HEK293 (cell line): Measurements from ENCODE around the gene ACP4.

Experiments used
- CTCF ChIA-PET: fragments of 350-600 bp; formaldehyde crosslinking; extraction: SDS; loops from one replicate; lab custom pipeline; 2021; ENCODE audit warnings: antibody characterized with exemption; lab: Yijun Ruan, JAX
- POLR2A ChIA-PET: fragments of 300-600 bp; formaldehyde crosslinking; extraction: SDS; loops from one replicate; lab custom pipeline; 2020; ENCODE audit warnings: antibody characterized with exemption, inconsistent platforms; lab: Yijun Ruan, JAX
- H3K27ac ChIP-seq: fragments of 200-500 bp; sonication (Bioruptor generic); 2 replicates; pipeline ENCODE4 v1.5.1; 2014; ENCODE audit warnings: low read depth, low read length, control low read depth, inconsistent platforms; ENCODE audit errors: extremely low read depth
- H3K36me3 ChIP-seq, 2 experiments: fragments of 200-500 bp in 1 of 2; sonication (Bioruptor generic) in 1 of 2; 1 replicate in 1 of 2; 2 replicates in 1 of 2; pipeline ENCODE4 v1.5.1; 2014 to 2017; ENCODE audit warnings: inconsistent platforms in 2 of 2, low read length in 2 of 2; ENCODE audit not compliant: control insufficient read depth in 2 of 2, insufficient read depth in 1 of 2
- H3K4me1 ChIP-seq: fragments of 200-500 bp; sonication (Bioruptor generic); 2 replicates; pipeline ENCODE4 v1.5.1; 2014; ENCODE audit warnings: mild to moderate bottlenecking, low read length, inconsistent platforms; ENCODE audit not compliant: control insufficient read depth, insufficient read depth
- H3K4me3 ChIP-seq: 2 replicates; pipeline ENCODE4 v1.5.1; 2011; ENCODE audit warnings: low read depth, mild to moderate bottlenecking, control low read depth, low read length, moderate library complexity
- H3K9me3 ChIP-seq: fragments of 200-500 bp; sonication (Bioruptor generic); 2 replicates; pipeline ENCODE4 v1.5.1; 2014; ENCODE audit warnings: low read depth, low read length, inconsistent platforms; ENCODE audit not compliant: control insufficient read depth, insufficient read depth
- GFI1B ChIP-seq: fragments of 450-650 bp; formaldehyde crosslinking; IDR thresholded peaks from 2 replicates; pipeline ENCODE4 v1.5.1; 2016; ENCODE audit warnings: missing biosample characterization, missing genetic modification characterization
- GLIS2 ChIP-seq: fragments of 450-650 bp; formaldehyde crosslinking; IDR thresholded peaks from 2 replicates; pipeline ENCODE4 v1.5.1; 2016; ENCODE audit warnings: missing biosample characterization, missing genetic modification characterization
- KLF1 ChIP-seq: fragments of 450-650 bp; formaldehyde crosslinking; IDR thresholded peaks from 2 replicates; pipeline ENCODE4 v1.5.1; 2016; ENCODE audit warnings: missing biosample characterization, missing genetic modification characterization
- KLF16 ChIP-seq: fragments of 450-650 bp; formaldehyde crosslinking; IDR thresholded peaks from 2 replicates; pipeline ENCODE4 v1.5.1; 2017; ENCODE audit warnings: missing biosample characterization, missing genetic modification characterization
- SP3 ChIP-seq: fragments of 450-650 bp; formaldehyde crosslinking; IDR thresholded peaks from 2 replicates; pipeline ENCODE4 v1.5.1; 2016; ENCODE audit warnings: missing biosample characterization, missing genetic modification characterization
- ZFP69B ChIP-seq: fragments of 450-650 bp; formaldehyde crosslinking; IDR thresholded peaks from 2 replicates; pipeline ENCODE4 v1.5.1; 2016; ENCODE audit warnings: missing biosample characterization, missing genetic modification characterization
- ZIC2 ChIP-seq: fragments of 450-650 bp; formaldehyde crosslinking; IDR thresholded peaks from 2 replicates; pipeline ENCODE4 v1.5.1; 2016; ENCODE audit warnings: missing biosample characterization, missing genetic modification characterization
- ZNF121 ChIP-seq: fragments of 450-650 bp; formaldehyde crosslinking; IDR thresholded peaks from 2 replicates; pipeline ENCODE4 v1.5.1; 2016; ENCODE audit warnings: missing biosample characterization, missing genetic modification characterization
- ZNF132 ChIP-seq: fragments of 450-650 bp; formaldehyde crosslinking; IDR thresholded peaks from 2 replicates; pipeline ENCODE4 v1.5.1; 2017; ENCODE audit warnings: missing biosample characterization, missing genetic modification characterization, borderline replicate concordance
- ZNF202 ChIP-seq: fragments of 450-650 bp; formaldehyde crosslinking; IDR thresholded peaks from 2 replicates; pipeline ENCODE4 v1.5.1; 2016; ENCODE audit warnings: missing biosample characterization, missing genetic modification characterization, borderline replicate concordance
- ZNF221 ChIP-seq: fragments of 450-650 bp; formaldehyde crosslinking; IDR thresholded peaks from 2 replicates; pipeline ENCODE4 v1.5.1; 2017; ENCODE audit warnings: missing biosample characterization, missing genetic modification characterization, borderline replicate concordance
- ZNF292 ChIP-seq: fragments of 450-650 bp; formaldehyde crosslinking; IDR thresholded peaks from 2 replicates; pipeline ENCODE4 v1.5.1; 2016; ENCODE audit warnings: low read depth, missing biosample characterization, missing genetic modification characterization, borderline replicate concordance
- ZNF341 ChIP-seq: fragments of 450-650 bp; formaldehyde crosslinking; IDR thresholded peaks from 2 replicates; pipeline ENCODE4; 2016; ENCODE audit warnings: low read depth, missing biosample characterization, missing genetic modification characterization
- ZNF350 ChIP-seq: fragments of 450-650 bp; formaldehyde crosslinking; IDR thresholded peaks from 2 replicates; pipeline ENCODE4 v1.5.0; 2017; ENCODE audit warnings: missing biosample characterization, mild to moderate bottlenecking, missing genetic modification characterization
- ZNF501 ChIP-seq: fragments of 450-650 bp; formaldehyde crosslinking; IDR thresholded peaks from 2 replicates; pipeline ENCODE4 v1.5.1; 2016; ENCODE audit warnings: missing biosample characterization, missing genetic modification characterization
- ZNF548 ChIP-seq: fragments of 450-650 bp; formaldehyde crosslinking; IDR thresholded peaks from 2 replicates; pipeline ENCODE4 v1.5.1; 2016; ENCODE audit warnings: missing biosample characterization, missing genetic modification characterization
- ZNF560 ChIP-seq: fragments of 450-650 bp; formaldehyde crosslinking; IDR thresholded peaks from 2 replicates; pipeline ENCODE4 v1.5.1; 2017; ENCODE audit warnings: missing biosample characterization, missing genetic modification characterization, borderline replicate concordance
- ZNF600 ChIP-seq: fragments of 450-650 bp; formaldehyde crosslinking; IDR thresholded peaks from 2 replicates; pipeline ENCODE4 v1.5.1; 2016; ENCODE audit warnings: missing biosample characterization, missing genetic modification characterization
- ZNF624 ChIP-seq: fragments of 450-650 bp; formaldehyde crosslinking; IDR thresholded peaks from 2 replicates; pipeline ENCODE4 v1.5.1; 2017; ENCODE audit warnings: missing biosample characterization, missing genetic modification characterization
- ZNF664 ChIP-seq: fragments of 450-650 bp; formaldehyde crosslinking; IDR thresholded peaks from 2 replicates; pipeline ENCODE4 v1.5.1; 2016; ENCODE audit warnings: missing biosample characterization, missing genetic modification characterization
- ZNF76 ChIP-seq: fragments of 450-650 bp; formaldehyde crosslinking; IDR thresholded peaks from 2 replicates; pipeline ENCODE4; 2016; ENCODE audit warnings: low read depth, missing biosample characterization, missing genetic modification characterization, borderline replicate concordance
- ZNF785 ChIP-seq: fragments of 450-650 bp; formaldehyde crosslinking; IDR thresholded peaks from 2 replicates; pipeline ENCODE4 v1.5.1; 2016; ENCODE audit warnings: missing biosample characterization, missing genetic modification characterization
- ZNF843 ChIP-seq: fragments of 450-650 bp; formaldehyde crosslinking; IDR thresholded peaks from 2 replicates; pipeline ENCODE4 v1.5.1; 2016; ENCODE audit warnings: missing biosample characterization, missing genetic modification characterization
- ZSCAN30 ChIP-seq: fragments of 450-650 bp; IDR thresholded peaks from 2 replicates; pipeline ENCODE4 v1.5.1; 2018; ENCODE audit warnings: missing biosample characterization, mild to moderate bottlenecking, missing genetic modification characterization, moderate library complexity
- TF ChIP-seq, protein P1 (sequence below): fragments of 450-650 bp; formaldehyde crosslinking; IDR thresholded peaks from 2 replicates; pipeline ENCODE4 v1.5.1; 2017; ENCODE audit warnings: missing biosample characterization, missing genetic modification characterization
- TF ChIP-seq, protein P2 (sequence below): fragments of 450-650 bp; formaldehyde crosslinking; IDR thresholded peaks from 2 replicates; pipeline ENCODE4 v1.5.1; 2016; ENCODE audit warnings: missing biosample characterization, missing genetic modification characterization

The ACP4 gene

DNA sequence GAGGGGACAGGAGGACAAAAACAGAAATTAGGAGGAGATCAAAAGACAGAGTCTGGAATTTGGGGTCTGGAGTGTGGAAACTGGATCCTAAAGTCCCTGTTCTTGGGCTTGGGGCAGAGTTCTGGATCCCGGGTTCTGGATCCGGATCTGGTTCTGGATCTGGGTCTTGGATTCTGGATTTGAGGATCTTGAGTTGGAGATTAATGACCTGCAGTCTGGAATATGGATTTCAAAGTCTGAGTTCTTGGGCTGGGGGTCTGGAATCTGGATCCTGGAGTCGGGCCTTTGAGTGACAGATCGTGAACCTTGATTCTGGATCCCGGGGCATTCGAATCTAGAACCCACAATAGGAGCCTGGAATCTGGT lies 43.6 kb downstream of the ACP4 start:
- TF ChIP-seq, protein P1, sequence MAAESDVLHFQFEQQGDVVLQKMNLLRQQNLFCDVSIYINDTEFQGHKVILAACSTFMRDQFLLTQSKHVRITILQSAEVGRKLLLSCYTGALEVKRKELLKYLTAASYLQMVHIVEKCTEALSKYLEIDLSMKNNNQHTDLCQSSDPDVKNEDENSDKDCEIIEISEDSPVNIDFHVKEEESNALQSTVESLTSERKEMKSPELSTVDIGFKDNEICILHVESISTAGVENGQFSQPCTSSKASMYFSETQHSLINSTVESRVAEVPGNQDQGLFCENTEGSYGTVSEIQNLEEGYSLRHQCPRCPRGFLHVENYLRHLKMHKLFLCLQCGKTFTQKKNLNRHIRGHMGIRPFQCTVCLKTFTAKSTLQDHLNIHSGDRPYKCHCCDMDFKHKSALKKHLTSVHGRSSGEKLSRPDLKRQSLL: no peak
- TF ChIP-seq ZNF548 (tag by site-specific recombination): no peak
- no peak for TF ChIP-seq ZNF785 (tag by site-specific recombination)
- no peak for TF ChIP-seq ZNF624
- no peak for TF ChIP-seq KLF1 (tag by site-specific recombination)
- no peak for TF ChIP-seq ZNF664 (tag by site-specific recombination)
- TF ChIP-seq, all 188 proteins: peak for 0
- Histone ChIP-seq H3K4me1 (no peaks in the 10 kb centered on the region; the same call in 1 of the 2 replicates), H3K36me3 (no peaks in the 10 kb centered on the region), H3K9me3 (no peaks in the 10 kb centered on the region), H3K4me3 (no peak overlapping the region), H3K27ac (no peak overlapping the region)
- POLR2A ChIA-PET: interaction anchor here (3.0 kb wide), 1 partner anchor 29 kb away, joined by 10 read pairs; no protein-coding TSS in a partner anchor
- CTCF ChIA-PET: interaction anchor here (0.6 to 0.7 kb wide), 3 partner anchors 88 to 473 kb away, joined by 3 to 4 read pairs (median 3); partner anchors contain the start of gene KLK12

DNA sequence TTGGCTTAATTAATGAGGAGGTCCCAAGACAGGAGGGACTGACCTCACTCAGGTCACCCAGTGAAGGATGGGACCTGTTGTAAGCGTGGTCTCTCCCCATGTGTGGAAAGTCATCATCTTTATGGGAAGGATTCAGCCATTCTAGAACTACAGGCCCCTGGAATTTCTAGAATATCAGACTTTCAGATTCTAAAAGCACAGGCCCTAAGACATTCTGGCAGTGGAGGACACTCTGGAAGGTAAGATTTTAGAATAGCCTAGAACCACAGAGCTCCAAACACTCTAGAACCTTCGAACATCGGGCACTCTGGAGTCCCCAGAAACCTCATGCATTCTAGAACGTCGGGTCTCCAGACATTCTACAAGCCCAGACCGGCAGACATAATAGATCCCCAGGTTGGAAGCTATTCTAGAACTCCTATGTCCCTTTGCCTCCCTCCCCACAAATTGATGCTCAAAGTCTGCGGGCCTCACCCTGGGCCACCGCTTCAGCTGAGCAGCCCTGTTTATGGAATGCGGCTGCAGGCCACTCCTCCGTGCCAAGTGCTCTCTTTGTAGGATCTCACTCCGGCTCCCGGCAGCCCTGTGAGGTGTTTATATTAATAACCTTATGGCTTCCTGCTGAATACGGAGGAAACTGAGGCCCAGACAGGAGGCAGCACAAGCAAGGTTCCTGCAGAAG lies 45.0 kb downstream of the ACP4 start:
- POLR2A ChIA-PET: interaction anchor here (3.0 kb wide), 1 partner anchor 31 kb away, joined by 10 read pairs; no protein-coding TSS in a partner anchor
- peak overlapping the region; percentile 4; the same call in 1 of the 2 replicates for H3K27ac ChIP-seq

DNA sequence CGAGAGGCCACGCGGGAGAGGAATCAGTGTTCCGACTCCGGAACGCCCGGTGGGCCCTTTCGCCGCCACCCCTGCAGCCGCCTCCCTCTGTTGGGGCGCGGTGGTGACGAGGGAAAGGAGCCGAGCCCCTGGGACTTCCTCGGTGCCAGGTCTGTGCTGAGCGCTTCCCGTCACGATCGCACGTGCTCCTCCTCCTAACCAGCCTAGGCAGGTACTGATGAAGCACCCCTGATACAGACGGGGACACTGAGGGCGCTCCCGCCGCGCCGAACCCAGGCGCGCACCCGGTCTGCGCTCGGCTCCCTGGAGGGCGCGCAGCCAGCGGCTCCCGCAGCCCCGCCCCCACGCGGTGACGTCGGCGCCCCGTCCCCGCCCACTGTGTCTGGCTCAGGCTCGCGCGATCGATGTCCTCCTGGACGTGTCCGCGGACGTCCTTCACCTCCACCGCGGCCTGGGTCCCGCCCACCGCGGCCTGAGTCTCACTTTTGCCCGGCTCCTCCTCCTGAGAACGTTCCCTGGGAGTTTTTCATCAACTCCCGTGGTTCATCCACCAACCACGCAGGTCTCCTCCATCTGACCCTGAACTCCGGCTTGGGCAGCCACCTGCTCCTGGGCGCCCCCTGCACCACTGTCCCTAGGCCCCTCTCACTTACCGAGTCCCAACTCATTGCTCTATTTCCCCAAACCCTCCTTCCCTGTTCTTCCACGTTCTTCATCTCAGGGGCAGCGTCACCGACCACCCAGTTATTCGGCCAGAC lies 45.7 kb downstream of the ACP4 start:
- Histone ChIP-seq H3K4me1 (no peaks in the 10 kb centered on the region; the same call in 1 of the 2 replicates), H3K36me3 (no peaks in the 10 kb centered on the region), H3K27ac (peak overlapping the region; percentile 4; the same call in 1 of the 2 replicates), H3K4me3 (peak overlapping the region; percentile 63), H3K9me3 (no peaks in the 10 kb centered on the region)
- CTCF ChIA-PET: interaction anchor here (1.0 to 1.1 kb wide), 2 partner anchors 70 to 86 kb away, joined by 3 to 4 read pairs; no protein-coding TSS in a partner anchor
- POLR2A ChIA-PET: interaction anchor here (3.0 kb wide), 1 partner anchor 31 kb away, joined by 10 read pairs; no protein-coding TSS in a partner anchor
- no peak for TF ChIP-seq ZNF624
- TF ChIP-seq ZSCAN30 (tag by site-specific recombination): 0 out of 2 replicates have a peak, but pooled peaks have one; percentile 40
- no peak for TF ChIP-seq ZNF132 (tag by site-specific recombination)
- TF ChIP-seq ZNF560 (tag by site-specific recombination): no peak
- peak; percentile 67 for TF ChIP-seq SP3 (tag by site-specific recombination)
- TF ChIP-seq KLF16 (tag by site-specific recombination): 0 out of 2 replicates have a peak, but pooled peaks have one; percentile 10
- TF ChIP-seq ZNF341 (tag by site-specific recombination): 0 out of 2 replicates have a peak, but pooled peaks have one; percentile 13
- TF ChIP-seq ZNF600 (tag by site-specific recombination): peak; percentile 88
- TF ChIP-seq ZNF76 (tag by site-specific recombination): peak; percentile 6; the same call in 1 of the 2 replicates
- TF ChIP-seq KLF1 (tag by site-specific recombination): peak; percentile 46
- peak; percentile 86 for TF ChIP-seq GLIS2
- TF ChIP-seq ZFP69B (tag by site-specific recombination): peak; percentile 93
- TF ChIP-seq ZIC2 (tag by site-specific recombination): peak; percentile 46; the same call in 1 of the 2 replicates
- no peak for TF ChIP-seq ZNF292 (tag by site-specific recombination)
- peak; percentile 34; the same call in 1 of the 2 replicates for TF ChIP-seq ZNF843 (tag by site-specific recombination)

More for the DNA sequence above, 45.0 kb downstream of the ACP4 start:
- H3K4me1 ChIP-seq: no peaks in the 10 kb centered on the region; the same call in 1 of the 2 replicates
- CTCF ChIA-PET: interaction anchor here (0.6 to 0.9 kb wide), 2 partner anchors 257 to 278 kb away, joined by 5 to 7 read pairs; no protein-coding TSS in a partner anchor
- H3K9me3 ChIP-seq: no peaks in the 10 kb centered on the region
- H3K4me3 ChIP-seq: peak overlapping the region; percentile 63
- no peaks in the 10 kb centered on the region for H3K36me3 ChIP-seq
- TF ChIP-seq GFI1B (tag by site-specific recombination) (no peak), ZNF221 (tag by site-specific recombination) (no peak), ZNF121 (tag by site-specific recombination) (0 out of 2 replicates have a peak, but pooled peaks have one; percentile 45), ZNF202 (tag by site-specific recombination) (no peak), ZNF501 (tag by site-specific recombination) (no peak), ZNF350 (tag by site-specific recombination) (no peak), KLF1 (tag by site-specific recombination) (no peak), ZNF548 (tag by site-specific recombination) (0 out of 2 replicates have a peak, but pooled peaks have one; percentile 18)
- TF ChIP-seq, protein P2, sequence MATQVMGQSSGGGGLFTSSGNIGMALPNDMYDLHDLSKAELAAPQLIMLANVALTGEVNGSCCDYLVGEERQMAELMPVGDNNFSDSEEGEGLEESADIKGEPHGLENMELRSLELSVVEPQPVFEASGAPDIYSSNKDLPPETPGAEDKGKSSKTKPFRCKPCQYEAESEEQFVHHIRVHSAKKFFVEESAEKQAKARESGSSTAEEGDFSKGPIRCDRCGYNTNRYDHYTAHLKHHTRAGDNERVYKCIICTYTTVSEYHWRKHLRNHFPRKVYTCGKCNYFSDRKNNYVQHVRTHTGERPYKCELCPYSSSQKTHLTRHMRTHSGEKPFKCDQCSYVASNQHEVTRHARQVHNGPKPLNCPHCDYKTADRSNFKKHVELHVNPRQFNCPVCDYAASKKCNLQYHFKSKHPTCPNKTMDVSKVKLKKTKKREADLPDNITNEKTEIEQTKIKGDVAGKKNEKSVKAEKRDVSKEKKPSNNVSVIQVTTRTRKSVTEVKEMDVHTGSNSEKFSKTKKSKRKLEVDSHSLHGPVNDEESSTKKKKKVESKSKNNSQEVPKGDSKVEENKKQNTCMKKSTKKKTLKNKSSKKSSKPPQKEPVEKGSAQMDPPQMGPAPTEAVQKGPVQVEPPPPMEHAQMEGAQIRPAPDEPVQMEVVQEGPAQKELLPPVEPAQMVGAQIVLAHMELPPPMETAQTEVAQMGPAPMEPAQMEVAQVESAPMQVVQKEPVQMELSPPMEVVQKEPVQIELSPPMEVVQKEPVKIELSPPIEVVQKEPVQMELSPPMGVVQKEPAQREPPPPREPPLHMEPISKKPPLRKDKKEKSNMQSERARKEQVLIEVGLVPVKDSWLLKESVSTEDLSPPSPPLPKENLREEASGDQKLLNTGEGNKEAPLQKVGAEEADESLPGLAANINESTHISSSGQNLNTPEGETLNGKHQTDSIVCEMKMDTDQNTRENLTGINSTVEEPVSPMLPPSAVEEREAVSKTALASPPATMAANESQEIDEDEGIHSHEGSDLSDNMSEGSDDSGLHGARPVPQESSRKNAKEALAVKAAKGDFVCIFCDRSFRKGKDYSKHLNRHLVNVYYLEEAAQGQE: no peak
